SK-N-SH treated with all-trans-retinoic acid at 6 μM for 48 hours (cell line): Measurements from ENCODE around the gene MMP21.

Source experiments
- CREB5 ChIP-seq: fragments of 250-450 bp; sonication (Bioruptor Pico); IDR thresholded peaks from 2 replicates; pipeline ENCODE4 v1.5.1; 2020; ENCODE audit warnings: low read depth, mild to moderate bottlenecking, moderate library complexity
- CSDC2 ChIP-seq: fragments of 250-450 bp; sonication (Bioruptor Pico); IDR thresholded peaks from 2 replicates; pipeline ENCODE4 v1.5.0; 2020; ENCODE audit warnings: mild to moderate bottlenecking, moderate library complexity
- OSR1 ChIP-seq: fragments of 250-450 bp; sonication (Bioruptor Pico); IDR thresholded peaks from 2 replicates; pipeline ENCODE4 v1.8.0; 2022; ENCODE audit warnings: moderate library complexity, mild to moderate bottlenecking, inconsistent platforms
- PATZ1 ChIP-seq: fragments of 250-450 bp; sonication (Bioruptor Pico); IDR thresholded peaks from 2 replicates; pipeline ENCODE4 v1.8.0; 2020; ENCODE audit warnings: mild to moderate bottlenecking, moderate library complexity, borderline replicate concordance
- RARB ChIP-seq: fragments of 250-450 bp; sonication (Bioruptor Pico); IDR thresholded peaks from 2 replicates; pipeline ENCODE4 v1.8.0; 2021; ENCODE audit warnings: mild to moderate bottlenecking, moderate library complexity
- TOX ChIP-seq: fragments of 250-450 bp; sonication (Bioruptor Pico); IDR thresholded peaks from 2 replicates; pipeline ENCODE4 v1.8.0; 2021; ENCODE audit warnings: mild to moderate bottlenecking, moderate library complexity, borderline replicate concordance
- ZC3H10 ChIP-seq: fragments of 250-450 bp; sonication (Bioruptor Pico); IDR thresholded peaks from 2 replicates; pipeline ENCODE4 v1.5.1; 2021; ENCODE audit warnings: mild to moderate bottlenecking, moderate library complexity
- ZFP3 ChIP-seq: fragments of 250-450 bp; sonication (Bioruptor Pico); IDR thresholded peaks from 2 replicates; pipeline ENCODE4 v1.5.0; 2020; ENCODE audit warnings: mild to moderate bottlenecking, moderate library complexity
- ZFP30 ChIP-seq: fragments of 450-650 bp; formaldehyde crosslinking; IDR thresholded peaks from 2 replicates; pipeline ENCODE4 v1.5.0; 2022; ENCODE audit warnings: mild to moderate bottlenecking, moderate library complexity
- ZNF70 ChIP-seq: fragments of 450-650 bp; formaldehyde crosslinking; IDR thresholded peaks from 2 replicates; pipeline ENCODE4 v1.5.0; 2020; ENCODE audit warnings: mild to moderate bottlenecking, moderate library complexity

- TF ChIP-seq OSR1 (no peak), CREB5 (CRISPR knock-in tag) (no peak), PATZ1 (CRISPR knock-in tag) (no peak), ZFP30 (CRISPR knock-in tag) (no peak), RARB (CRISPR knock-in tag) (no peak), ZFP3 (no peak), ZNF70 (no peak), CSDC2 (no peak), ZC3H10 (CRISPR knock-in tag) (no peak), TOX (no peak)
Measured at GRCh38 chr10:125782616-125783015, 7.0 kb upstream of the MMP21 start.
